NCI-H128 (cell line): ENCODE data around the gene NRXN2.

ENCODE experiments used
- DNase-seq: peaks from one replicate; lab custom pipeline; 2025; ENCODE audit not compliant: unreplicated experiment; lab: John Stamatoyannopoulos, UW

The NRXN2 gene

DNA sequence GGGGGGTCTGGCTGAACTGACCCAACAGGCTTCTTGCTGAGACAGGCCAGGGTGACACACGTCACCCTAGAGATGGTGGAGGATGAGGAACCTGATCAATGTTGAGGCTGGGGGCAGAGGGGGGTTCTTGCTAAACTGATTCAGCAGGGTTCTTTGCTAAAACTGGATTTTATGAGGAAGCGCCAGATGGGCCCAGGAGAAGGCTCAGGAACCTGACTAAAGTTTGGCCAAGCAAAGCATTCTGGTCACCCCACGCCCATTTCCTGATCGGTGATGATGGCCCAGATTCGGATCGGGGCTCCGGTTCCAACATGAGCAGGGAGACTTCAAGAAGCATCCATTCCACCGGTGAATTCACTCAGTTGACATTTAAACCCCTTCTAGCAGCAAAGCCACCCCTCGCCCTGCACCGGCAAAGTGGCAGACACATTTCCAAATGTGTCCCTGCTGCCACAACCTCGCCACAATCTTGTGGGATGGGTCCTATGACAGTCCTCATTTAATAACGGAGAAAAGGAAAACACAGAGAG lies 166.2 kb downstream of the NRXN2 start:
- DNase-seq = no peak
